NOMO-1 treated with dmso at 0.1 percent for 144 hours (cell line): Measurements from ENCODE around the gene ASTN2.

Experiments
- DNase-seq: peaks from one replicate; lab custom pipeline; 2025; ENCODE audit not compliant: unreplicated experiment; lab: John Stamatoyannopoulos, UW

The ASTN2 gene

GRCh38 chr9:117365438-117365837, 49.4 kb downstream of the ASTN2 start:
- DNase-seq: no peak

- DNase-seq: no peak
Measured at GRCh38 chr9:117363006-117363405, 51.9 kb downstream of the ASTN2 start.

GRCh38 chr9:117359910-117360309, 54.9 kb downstream of the ASTN2 start:
- no peak for DNase-seq

- DNase-seq: no peak
Measured at GRCh38 chr9:117355542-117355941, 59.3 kb downstream of the ASTN2 start.

GRCh38 chr9:117354997-117355396, 59.9 kb downstream of the ASTN2 start:
- no peak for DNase-seq

GRCh38 chr9:117354244-117354847, 60.5 kb downstream of the ASTN2 start:
- DNase-seq: no peak

- DNase-seq: no peak
Measured at GRCh38 chr9:117344892-117345660, 69.8 kb downstream of the ASTN2 start.

GRCh38 chr9:117343427-117343826, 71.4 kb downstream of the ASTN2 start:
- no peak for DNase-seq

- no peak for DNase-seq
Measured at GRCh38 chr9:117341151-117341550, 73.7 kb downstream of the ASTN2 start.

- no peak for DNase-seq
Measured at GRCh38 chr9:117340422-117340821, 74.4 kb downstream of the ASTN2 start.

GRCh38 chr9:117335837-117336433, 78.9 kb downstream of the ASTN2 start:
- DNase-seq: no peak

GRCh38 chr9:117334101-117334500, 80.8 kb downstream of the ASTN2 start:
- no peak for DNase-seq

- DNase-seq: no peak
Measured at GRCh38 chr9:117325831-117326230, 89.0 kb downstream of the ASTN2 start.

- no peak for DNase-seq
Measured at GRCh38 chr9:117325110-117325731, 89.6 kb downstream of the ASTN2 start.

GRCh38 chr9:117323390-117323789, 91.5 kb downstream of the ASTN2 start:
- DNase-seq: no peak

GRCh38 chr9:117317192-117317591, 97.7 kb downstream of the ASTN2 start:
- no peak for DNase-seq

- DNase-seq: no peak
Measured at GRCh38 chr9:117315236-117315635, 99.6 kb downstream of the ASTN2 start.

GRCh38 chr9:117313989-117314388, 100.9 kb downstream of the ASTN2 start:
- DNase-seq: no peak

- DNase-seq: no peak
Measured at GRCh38 chr9:117307701-117308100, 107.2 kb downstream of the ASTN2 start.

GRCh38 chr9:117306032-117306431, 108.8 kb downstream of the ASTN2 start:
- DNase-seq: no peak

GRCh38 chr9:117305454-117305853, 109.4 kb downstream of the ASTN2 start:
- no peak for DNase-seq

GRCh38 chr9:117304549-117304948, 110.3 kb downstream of the ASTN2 start:
- DNase-seq: no peak
